GM12801 (cell line): ENCODE measurements around the gene RNASEH2B.

ENCODE experiments used
- TF ChIP-seq, protein P1 (sequence below): IDR thresholded peaks from one replicate; pipeline ENCODE4 v1.5.1; 2011; ENCODE audit warnings: control low read depth; ENCODE audit not compliant: insufficient read length; ENCODE audit errors: extremely low read depth

RNASEH2B gene

DNA sequence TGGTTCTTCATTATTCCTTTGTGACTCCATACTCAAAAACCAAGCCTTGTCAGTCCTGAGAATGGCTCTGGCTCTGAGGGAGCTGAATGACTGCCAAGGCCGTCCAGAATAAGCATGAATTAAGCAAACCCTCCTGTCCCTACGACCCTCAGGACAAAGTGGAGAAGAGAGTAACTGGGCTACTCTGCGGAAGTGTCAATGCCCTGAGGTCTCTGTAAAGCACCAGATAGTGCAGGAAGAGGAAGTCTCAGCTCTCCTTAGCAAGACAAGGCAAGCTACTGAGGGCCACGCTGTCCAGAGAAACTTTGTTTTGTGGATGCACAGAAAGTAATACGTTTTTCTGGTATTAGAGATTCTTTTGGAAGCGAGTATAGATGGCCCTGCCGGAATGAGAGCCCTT, 94.1 kb downstream of the RNASEH2B start:
- TF ChIP-seq, protein P1, sequence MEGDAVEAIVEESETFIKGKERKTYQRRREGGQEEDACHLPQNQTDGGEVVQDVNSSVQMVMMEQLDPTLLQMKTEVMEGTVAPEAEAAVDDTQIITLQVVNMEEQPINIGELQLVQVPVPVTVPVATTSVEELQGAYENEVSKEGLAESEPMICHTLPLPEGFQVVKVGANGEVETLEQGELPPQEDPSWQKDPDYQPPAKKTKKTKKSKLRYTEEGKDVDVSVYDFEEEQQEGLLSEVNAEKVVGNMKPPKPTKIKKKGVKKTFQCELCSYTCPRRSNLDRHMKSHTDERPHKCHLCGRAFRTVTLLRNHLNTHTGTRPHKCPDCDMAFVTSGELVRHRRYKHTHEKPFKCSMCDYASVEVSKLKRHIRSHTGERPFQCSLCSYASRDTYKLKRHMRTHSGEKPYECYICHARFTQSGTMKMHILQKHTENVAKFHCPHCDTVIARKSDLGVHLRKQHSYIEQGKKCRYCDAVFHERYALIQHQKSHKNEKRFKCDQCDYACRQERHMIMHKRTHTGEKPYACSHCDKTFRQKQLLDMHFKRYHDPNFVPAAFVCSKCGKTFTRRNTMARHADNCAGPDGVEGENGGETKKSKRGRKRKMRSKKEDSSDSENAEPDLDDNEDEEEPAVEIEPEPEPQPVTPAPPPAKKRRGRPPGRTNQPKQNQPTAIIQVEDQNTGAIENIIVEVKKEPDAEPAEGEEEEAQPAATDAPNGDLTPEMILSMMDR, result no peak

DNA sequence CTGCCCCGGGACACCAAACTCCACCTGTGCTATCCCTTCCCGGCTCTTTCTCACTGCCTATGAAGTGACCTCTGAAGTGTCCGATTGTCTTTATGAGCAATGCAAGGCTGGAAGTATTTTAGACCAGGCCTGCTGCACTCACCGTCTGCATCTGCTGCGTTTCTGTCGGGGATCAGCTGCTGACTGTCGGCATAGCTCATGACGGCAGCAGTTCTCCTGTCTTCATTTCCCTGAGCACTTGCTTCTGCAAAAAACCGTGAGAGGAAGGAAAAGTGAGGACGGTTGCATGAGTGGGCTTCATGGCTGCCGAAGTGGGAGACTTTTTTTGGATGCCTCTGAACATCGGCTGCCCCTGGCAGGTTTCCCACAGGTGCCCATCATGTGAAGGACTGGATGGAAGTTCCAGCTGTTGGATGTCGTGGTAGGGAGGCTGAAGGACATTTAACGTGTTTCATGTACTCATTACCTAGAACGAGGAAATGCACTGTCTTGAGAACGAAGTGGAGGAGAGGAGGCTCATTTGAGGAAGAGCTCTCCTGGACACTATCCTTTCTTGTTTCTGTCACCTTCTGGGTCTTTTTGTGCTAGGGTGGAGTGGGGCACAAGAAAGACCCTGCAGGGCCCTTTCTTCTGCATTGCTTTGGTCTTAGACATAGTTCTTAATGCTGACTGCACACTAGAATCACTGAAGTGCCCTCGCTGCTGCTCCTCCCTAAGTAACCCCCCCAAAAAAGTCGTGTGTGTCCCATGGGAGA, 94.7 kb downstream of the RNASEH2B start:
- TF ChIP-seq, protein P1, result no peak

DNA sequence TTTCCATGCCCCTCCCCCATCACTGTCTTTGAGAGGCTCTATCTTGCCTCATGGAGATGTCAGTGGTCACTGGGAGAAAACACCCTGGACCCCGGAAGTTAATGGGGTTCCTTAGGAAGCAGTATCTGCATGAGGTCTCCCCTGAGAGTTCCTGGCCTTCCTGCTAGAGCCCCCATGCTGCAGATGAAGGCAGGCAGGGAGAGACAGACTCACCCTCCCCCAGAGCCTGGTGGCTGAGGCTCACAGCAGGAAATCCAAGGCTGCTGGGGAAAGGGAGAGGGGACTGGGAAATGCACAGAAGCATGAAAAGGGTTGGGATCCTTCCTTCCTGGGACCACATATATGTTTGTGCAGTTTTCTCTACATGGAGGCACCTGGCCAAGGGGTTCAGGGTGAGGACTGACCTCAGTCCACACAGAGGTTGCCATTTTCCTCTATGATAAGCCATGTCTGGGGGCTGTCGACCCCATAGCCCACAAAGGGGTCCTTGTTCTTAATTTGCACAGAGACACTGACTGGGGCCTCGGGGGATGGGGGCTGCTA, 95.4 kb downstream of the RNASEH2B start:
- TF ChIP-seq, protein P1, result no peak

DNA sequence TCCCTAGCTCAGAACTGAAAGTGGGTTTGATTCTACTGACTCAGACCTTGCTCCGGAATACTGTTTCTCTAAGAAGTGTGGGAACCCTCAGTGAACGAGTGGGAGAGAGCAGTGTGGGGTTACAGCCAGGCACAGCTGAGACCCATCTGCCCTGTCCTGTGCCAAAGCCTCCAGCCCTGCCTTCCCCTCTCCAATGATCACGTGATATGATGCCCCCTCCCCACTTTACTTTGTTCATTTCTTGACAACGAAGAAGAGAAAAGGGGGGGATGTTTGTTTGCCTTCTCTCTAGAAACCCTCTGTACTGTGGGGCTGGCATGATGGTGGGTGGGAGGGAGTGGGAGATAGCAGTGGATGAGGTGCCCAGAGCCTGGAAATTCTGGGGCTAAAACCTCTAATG, 96.0 kb downstream of the RNASEH2B start:
- TF ChIP-seq, protein P1, result no peak
